ENCODE results near the gene MANBA. TPM values are rescaled to one million over a fixed set of nuclear protein-coding genes. Genes with fewer than 3 reads are reported as not detected.

The MANBA gene
- total RNA-seq, 1 donor from 2014 or later: 30.3 TPM

GRCh38 chr4:102631616-102632015 is 129.2 kb downstream of the MANBA start:
- Histone ChIP-seq H3K4me1 (peaks cover 7% of the 10 kb centered on the region), H3K36me3 (peaks cover 33% of the 10 kb centered on the region), H3K27me3 (ENCODE audit: low read depth) (no peaks in the 10 kb centered on the region), H3K4me3 (no peak overlapping the region), H3K27ac (replicated peaks) (peak overlapping the region; percentile 45), H3K9me3 (replicated peaks) (no peaks in the 10 kb centered on the region)
- TF ChIP-seq, protein P1, sequence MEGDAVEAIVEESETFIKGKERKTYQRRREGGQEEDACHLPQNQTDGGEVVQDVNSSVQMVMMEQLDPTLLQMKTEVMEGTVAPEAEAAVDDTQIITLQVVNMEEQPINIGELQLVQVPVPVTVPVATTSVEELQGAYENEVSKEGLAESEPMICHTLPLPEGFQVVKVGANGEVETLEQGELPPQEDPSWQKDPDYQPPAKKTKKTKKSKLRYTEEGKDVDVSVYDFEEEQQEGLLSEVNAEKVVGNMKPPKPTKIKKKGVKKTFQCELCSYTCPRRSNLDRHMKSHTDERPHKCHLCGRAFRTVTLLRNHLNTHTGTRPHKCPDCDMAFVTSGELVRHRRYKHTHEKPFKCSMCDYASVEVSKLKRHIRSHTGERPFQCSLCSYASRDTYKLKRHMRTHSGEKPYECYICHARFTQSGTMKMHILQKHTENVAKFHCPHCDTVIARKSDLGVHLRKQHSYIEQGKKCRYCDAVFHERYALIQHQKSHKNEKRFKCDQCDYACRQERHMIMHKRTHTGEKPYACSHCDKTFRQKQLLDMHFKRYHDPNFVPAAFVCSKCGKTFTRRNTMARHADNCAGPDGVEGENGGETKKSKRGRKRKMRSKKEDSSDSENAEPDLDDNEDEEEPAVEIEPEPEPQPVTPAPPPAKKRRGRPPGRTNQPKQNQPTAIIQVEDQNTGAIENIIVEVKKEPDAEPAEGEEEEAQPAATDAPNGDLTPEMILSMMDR (IDR thresholded peaks at IDR 0.05; ENCODE audit: borderline replicate concordance): no peak
- intact Hi-C loops (cut with micrococcal nuclease): no loop called here
- DNase-seq: no peak

GRCh38 chr4:102629673-102630072 is 131.1 kb downstream of the MANBA start:
- intact Hi-C loops (cut with micrococcal nuclease): no loop called here

DNA sequence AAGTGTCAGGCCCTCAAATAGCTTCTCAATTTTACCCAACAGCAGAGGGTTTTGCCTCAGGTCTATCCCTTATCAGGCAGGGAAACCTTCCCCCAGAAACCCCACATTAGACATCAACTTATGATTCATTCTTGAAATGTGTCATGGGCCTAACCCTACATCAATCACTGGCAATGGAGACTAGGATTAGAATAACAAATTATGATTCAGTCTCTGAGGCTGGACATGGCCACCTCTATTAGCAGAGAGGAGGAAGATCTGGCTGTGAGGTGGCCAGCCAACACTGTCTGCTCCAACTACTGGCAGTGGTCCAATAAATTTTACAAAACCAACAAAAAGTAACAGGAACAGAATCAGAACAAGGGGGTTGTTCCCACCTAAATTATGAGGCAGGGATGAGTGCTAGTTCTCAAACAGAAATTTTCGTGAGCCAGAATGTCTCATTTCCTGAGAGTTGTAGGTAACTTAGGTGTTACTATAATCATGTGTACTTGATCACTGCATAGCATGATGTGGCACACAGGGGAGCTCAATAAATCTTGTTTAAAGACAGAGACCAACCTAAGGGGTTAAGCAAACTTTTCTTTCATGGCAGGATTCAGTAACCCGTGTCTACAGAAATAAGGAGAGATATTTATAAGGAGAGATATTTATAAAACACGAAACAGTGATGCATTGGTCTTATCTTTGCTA is 132.8 kb downstream of the MANBA start:
- H3K4me1 ChIP-seq: peaks cover 7% of the 10 kb centered on the region
- H3K9me3 ChIP-seq (replicated peaks): no peaks in the 10 kb centered on the region
- peaks cover 9% of the 10 kb centered on the region for H3K36me3 ChIP-seq
- H3K27me3 ChIP-seq (ENCODE audit: low read depth): no peaks in the 10 kb centered on the region
- DNase-seq: no peak
- no peak overlapping the region for H3K27ac ChIP-seq (replicated peaks)
- no peak overlapping the region for H3K4me3 ChIP-seq
- intact Hi-C loops (cut with micrococcal nuclease): no loop called here
- TF ChIP-seq, protein P1 (IDR thresholded peaks at IDR 0.05; ENCODE audit: borderline replicate concordance): no peak

More at GRCh38 chr4:102629673-102630072, 131.1 kb downstream of the MANBA start:
- TF ChIP-seq, protein P1 (IDR thresholded peaks at IDR 0.05; ENCODE audit: borderline replicate concordance): no peak
- H3K4me3 ChIP-seq: no peak overlapping the region
- no peaks in the 10 kb centered on the region for H3K9me3 ChIP-seq (replicated peaks)
- no peak overlapping the region for H3K27ac ChIP-seq (replicated peaks)
- no peak for DNase-seq
- H3K36me3 ChIP-seq: peaks cover 20% of the 10 kb centered on the region
- no peaks in the 10 kb centered on the region for H3K27me3 ChIP-seq (ENCODE audit: low read depth)
- H3K4me1 ChIP-seq: peaks cover 7% of the 10 kb centered on the region

GRCh38 chr4:102625232-102625930 is 135.4 kb downstream of the MANBA start:
- Histone ChIP-seq H3K27ac (replicated peaks) (no peak overlapping the region), H3K9me3 (replicated peaks) (no peaks in the 10 kb centered on the region), H3K4me1 (peaks cover 9% of the 10 kb centered on the region), H3K36me3 (no peaks in the 10 kb centered on the region), H3K4me3 (peak overlapping the region; percentile 17), H3K27me3 (ENCODE audit: low read depth) (no peaks in the 10 kb centered on the region)
- TF ChIP-seq, protein P1 (IDR thresholded peaks at IDR 0.05; ENCODE audit: borderline replicate concordance): peak; percentile 50
- intact Hi-C loops (cut with micrococcal nuclease): no loop called here
- peak; percentile 31 for DNase-seq

GRCh38 chr4:102624505-102624904 is 136.3 kb downstream of the MANBA start:
- TF ChIP-seq, protein P1 (IDR thresholded peaks at IDR 0.05; ENCODE audit: borderline replicate concordance): no peak
- intact Hi-C loops (cut with micrococcal nuclease): loop anchor here (5.0 kb wide), 1 partner anchor 383 kb away; no protein-coding TSS in a partner anchor

More at GRCh38 chr4:102624505-102624904, 136.3 kb downstream of the MANBA start:
- Histone ChIP-seq H3K27ac (replicated peaks) (no peak overlapping the region), H3K4me1 (peaks cover 10% of the 10 kb centered on the region), H3K36me3 (no peaks in the 10 kb centered on the region), H3K27me3 (ENCODE audit: low read depth) (no peaks in the 10 kb centered on the region), H3K4me3 (no peak overlapping the region), H3K9me3 (replicated peaks) (no peaks in the 10 kb centered on the region)
- DNase-seq: no peak

Measured in left ventricle myocardium inferior (tissue), 1 donor.